Measurements from ENCODE around the gene MSH5. TPM values are rescaled to one million over a fixed set of nuclear protein-coding genes. Genes with fewer than 3 reads are reported as not detected.

The MSH5 gene
- polyA plus RNA-seq, 2 of the 4 experiments (the other 2 are of a cell fraction): 17.4 to 36.5 TPM

DNA sequence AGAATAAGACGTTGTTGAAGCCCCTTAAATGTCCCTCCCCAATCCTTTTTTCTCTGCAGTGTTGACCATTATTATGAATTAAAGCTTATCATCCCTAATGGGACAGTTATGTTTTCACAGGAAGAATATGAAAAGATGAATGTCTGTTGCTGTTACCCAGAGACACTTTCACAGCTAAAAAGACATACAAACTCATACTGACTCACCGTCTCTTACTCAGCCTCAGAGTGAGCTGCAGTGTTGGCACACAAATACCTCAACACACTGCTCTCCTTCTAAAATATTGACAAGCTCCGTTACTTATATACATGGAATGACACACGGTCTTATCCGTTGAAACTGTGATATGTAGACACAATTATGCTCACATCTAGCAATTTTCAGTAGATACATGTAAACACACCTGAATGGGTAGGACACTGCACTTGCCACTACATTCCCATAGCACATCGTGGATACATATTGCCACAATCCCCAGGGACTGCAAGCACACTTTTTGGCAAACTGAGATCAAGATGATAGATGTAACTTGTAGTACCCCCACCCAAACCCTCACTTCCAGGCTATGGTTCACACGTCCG, 13.0 kb downstream of the MSH5 start:
- Histone ChIP-seq H3K4me2 (peak overlapping the region; percentile 51), H3K27ac (peak overlapping the region in 1 of 2 experiments; percentile 53; a peak in 2 of 6 replicates), H3K4me3 (no peak overlapping the region), H3K4me1 (peaks cover 13% of the 10 kb centered on the region), H3K9me3 (no peaks in the 10 kb centered on the region)
- POLR2A ChIA-PET: interaction anchor here (0.6 to 1.3 kb wide), 4 partner anchors 13 to 75 kb away, joined by 3 to 5 read pairs (median 3); partner anchors contain the start of genes CLIC1, HSPA1A, HSPA1B and HSPA1L
- no peak for FAIRE-seq
- TF ChIP-seq FOSL2 (IDR thresholded peaks at IDR 0.05) (no peak), FOSL2 (CRISPR knock-in tag; IDR thresholded peaks at IDR 0.05) (peak; percentile 35; the same call in 1 of the 2 replicates), USF2 (IDR thresholded peaks at IDR 0.05) (no peak), EP300 (IDR thresholded peaks at IDR 0.05) (no peak), ELK1 (IDR thresholded peaks at IDR 0.05; ENCODE audit: low read depth, low read length) (no peak)
- peak in 1 of 2 experiments; percentile 37 for DNase-seq (ENCODE audit: low read depth in 1 of 2, low spot score in 1 of 2)
- ATAC-seq: peak; percentile 90 to 94
- 40% methylated on average over 8 of the region's 8 CpGs for WGBS (ENCODE audit: missing lambda C conversion rate)
- CTCF ChIA-PET: interaction anchor here (0.7 to 2.9 kb wide), 8 partner anchors 17 to 135 kb away, joined by 3 to 12 read pairs (median 4); partner anchors contain the start of gene MPIG6B

- H3K4me2 ChIP-seq: no peak overlapping the region
- FAIRE-seq (no peak), ATAC-seq (no peak), DNase-seq (ENCODE audit: low read depth in 1 of 2, low spot score in 1 of 2) (no peak)
- no peak overlapping the region for H3K27ac ChIP-seq
- TF ChIP-seq HOXB5 (CRISPR knock-in tag; IDR thresholded peaks at IDR 0.05) (no peak), BHLHE40 (IDR thresholded peaks at IDR 0.05; ENCODE audit: low read depth, low read length) (no peak), ELK1 (IDR thresholded peaks at IDR 0.05; ENCODE audit: low read depth, low read length) (no peak), EHF (CRISPR knock-in tag; IDR thresholded peaks at IDR 0.05) (no peak), ZC3H11A (IDR thresholded peaks at IDR 0.05) (no peak), TP53 (CRISPR knock-in tag; IDR thresholded peaks at IDR 0.05) (no peak)
- WGBS (ENCODE audit: missing lambda C conversion rate): 94% methylated on average over 2 of the region's 2 CpGs
- POLR2A ChIA-PET: no interaction called here
- H3K4me3 ChIP-seq: no peak overlapping the region
- no peaks in the 10 kb centered on the region for H3K9me3 ChIP-seq
- CTCF ChIA-PET: interaction anchor here (0.6 to 3.8 kb wide), 8 partner anchors 9 to 106 kb away, joined by 3 to 21 read pairs (median 4); partner anchors contain the start of gene VARS1
- peaks cover under 1% of the 10 kb centered on the region; the same call in 2 of the 3 replicates for H3K4me1 ChIP-seq
Observed at GRCh38 chr6:31758281-31758680, 18.5 kb downstream of the MSH5 start.

DNA sequence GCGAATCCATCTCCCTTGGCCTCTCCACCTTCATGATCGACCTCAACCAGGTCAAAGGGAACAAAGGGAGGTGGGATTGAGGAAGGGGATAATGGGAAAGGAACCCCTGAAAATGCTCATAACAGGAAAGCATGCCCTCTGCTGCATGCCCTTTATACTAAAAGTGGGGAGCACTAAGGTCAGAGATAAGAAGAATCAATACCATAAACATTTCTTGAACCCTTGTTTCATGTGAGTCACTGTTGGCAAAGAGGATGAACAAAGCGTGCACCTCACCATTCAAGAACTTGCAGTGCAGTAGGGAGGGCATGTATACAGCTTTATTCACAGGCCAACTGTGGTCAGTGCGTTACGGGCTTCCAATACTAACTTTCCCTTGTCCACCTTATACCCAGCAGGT, 21.0 kb downstream of the MSH5 start:
- Histone ChIP-seq H3K4me1 (no peaks in the 10 kb centered on the region), H3K4me2 (no peak overlapping the region), H3K9me3 (no peaks in the 10 kb centered on the region), H3K4me3 (no peak overlapping the region), H3K27ac (no peak overlapping the region)
- TF ChIP-seq ZSCAN20 (CRISPR knock-in tag; IDR thresholded peaks at IDR 0.05): no peak
- ATAC-seq (no peak), FAIRE-seq (no peak), DNase-seq (ENCODE audit: low read depth in 1 of 2, low spot score in 1 of 2) (no peak)
- ChIA-PET POLR2A (no interaction called here), CTCF (interaction anchor here (3.8 kb wide), 1 partner anchor 9 kb away, joined by 21 read pairs; no protein-coding TSS in a partner anchor)
- WGBS (ENCODE audit: missing lambda C conversion rate): 83% methylated on average over 5 of the region's 5 CpGs

- H3K4me2 ChIP-seq: no peak overlapping the region
- H3K27ac ChIP-seq: no peak overlapping the region
- 90% methylated on average over 8 of the region's 8 CpGs for WGBS (ENCODE audit: missing lambda C conversion rate)
- no peak for TF ChIP-seq BHLHE40 (IDR thresholded peaks at IDR 0.05; ENCODE audit: low read depth, low read length)
- TF ChIP-seq HOXB13 (CRISPR knock-in tag; IDR thresholded peaks at IDR 0.05; ENCODE audit: low read depth): no peak
- TF ChIP-seq PHF8 (IDR thresholded peaks at IDR 0.05; ENCODE audit: borderline replicate concordance, low read depth): no peak
- no peak for TF ChIP-seq CHD2 (IDR thresholded peaks at IDR 0.05; ENCODE audit: low read length, partially characterized antibody)
- DNase-seq (ENCODE audit: low read depth in 1 of 2, low spot score in 1 of 2) (no peak), ATAC-seq (no peak), FAIRE-seq (no peak)
- ChIA-PET POLR2A (no interaction called here), CTCF (interaction anchor here (3.8 kb wide), 1 partner anchor 9 kb away, joined by 21 read pairs; no protein-coding TSS in a partner anchor)
- no peaks in the 10 kb centered on the region for H3K4me1 ChIP-seq
- H3K9me3 ChIP-seq: no peaks in the 10 kb centered on the region
- H3K4me3 ChIP-seq: no peak overlapping the region
Observed at GRCh38 chr6:31761343-31761742, 21.5 kb downstream of the MSH5 start.

All from A549 (cell line).